Endothelial cell (in vitro differentiated cells): ENCODE results near the gene OXSM. TPM values are rescaled to one million over a fixed set of nuclear protein-coding genes. Genes with fewer than 3 reads are reported as not detected.

Experiments
- DNase-seq: peaks from one replicate; pipeline ENCODE4 v3.0.0; 2021; ENCODE audit warnings: low spot score
- H3K27ac Mint-ChIP-seq: one replicate; pipeline ENCODE4 v1.8.0; 2021; ENCODE audit warnings: mixed read lengths, inconsistent platforms; ENCODE audit not compliant: unreplicated experiment
- H3K27me3 Mint-ChIP-seq: one replicate; pipeline ENCODE4 v1.8.0; 2021; ENCODE audit warnings: mild to moderate bottlenecking, moderate library complexity, mixed read lengths, inconsistent platforms; ENCODE audit not compliant: unreplicated experiment
- H3K36me3 Mint-ChIP-seq: one replicate; pipeline ENCODE4 v1.8.0; 2021; ENCODE audit warnings: mild to moderate bottlenecking, low read depth, mixed read lengths, inconsistent platforms; ENCODE audit not compliant: unreplicated experiment
- H3K4me1 Mint-ChIP-seq: one replicate; pipeline ENCODE4 v1.8.0; 2021; ENCODE audit warnings: mild to moderate bottlenecking, mixed read lengths, inconsistent platforms; ENCODE audit not compliant: unreplicated experiment
- H3K4me3 Mint-ChIP-seq: one replicate; pipeline ENCODE4 v1.8.0; 2021; ENCODE audit warnings: mild to moderate bottlenecking, mixed read lengths, inconsistent platforms; ENCODE audit not compliant: unreplicated experiment
- H3K9me3 Mint-ChIP-seq: one replicate; pipeline ENCODE4 v1.8.0; 2021; ENCODE audit warnings: mixed read lengths, inconsistent platforms; ENCODE audit not compliant: unreplicated experiment
- total RNA-seq: library from RNA; stranded (reverse); fragmentation: NEBNext Ultra II Directional; extraction: Animal tissue kit (Norgen Biotek cat#: 25700); gene quantifications from one replicate; pipeline ENCODE4 v1.2.1, GENCODE V29; 2021; ENCODE audit not compliant: unreplicated experiment
- TF ChIP-seq, protein P1 (sequence below): fragments of 200-600 bp; sonication (generic); IDR thresholded peaks from one replicate; pipeline ENCODE4 v1.5.0; 2021; ENCODE audit warnings: antibody characterized with exemption; ENCODE audit not compliant: unreplicated experiment

The OXSM gene
- total RNA-seq, 1 donor from 2014 or later: 11.4 TPM

DNA sequence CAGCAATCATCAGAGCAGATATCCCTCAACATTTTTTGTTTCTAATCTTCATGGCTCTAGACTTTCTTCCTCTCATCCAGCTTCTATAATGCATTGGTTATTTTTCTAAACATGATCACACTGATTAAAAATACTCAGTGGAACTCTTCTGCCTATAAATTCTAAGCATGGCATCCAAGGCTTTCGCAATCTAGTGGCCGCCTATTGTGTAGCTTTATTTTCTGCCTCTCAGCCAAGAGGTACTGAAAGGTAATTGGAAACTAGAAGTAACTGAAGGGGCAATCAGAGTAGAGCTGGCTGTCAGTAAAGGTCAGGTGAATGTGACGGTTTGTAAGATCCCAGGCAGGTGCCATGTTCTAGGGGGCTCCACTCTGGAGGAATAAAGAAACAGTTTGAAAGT, 33.4 kb downstream of the OXSM start:
- Mint-ChIP-seq H3K4me1 (peaks cover 12% of the 10 kb centered on the region), H3K27me3 (no peaks in the 10 kb centered on the region), H3K36me3 (no peaks in the 10 kb centered on the region), H3K9me3 (no peaks in the 10 kb centered on the region), H3K4me3 (no peak overlapping the region), H3K27ac (no peak overlapping the region)
- TF ChIP-seq, protein P1, sequence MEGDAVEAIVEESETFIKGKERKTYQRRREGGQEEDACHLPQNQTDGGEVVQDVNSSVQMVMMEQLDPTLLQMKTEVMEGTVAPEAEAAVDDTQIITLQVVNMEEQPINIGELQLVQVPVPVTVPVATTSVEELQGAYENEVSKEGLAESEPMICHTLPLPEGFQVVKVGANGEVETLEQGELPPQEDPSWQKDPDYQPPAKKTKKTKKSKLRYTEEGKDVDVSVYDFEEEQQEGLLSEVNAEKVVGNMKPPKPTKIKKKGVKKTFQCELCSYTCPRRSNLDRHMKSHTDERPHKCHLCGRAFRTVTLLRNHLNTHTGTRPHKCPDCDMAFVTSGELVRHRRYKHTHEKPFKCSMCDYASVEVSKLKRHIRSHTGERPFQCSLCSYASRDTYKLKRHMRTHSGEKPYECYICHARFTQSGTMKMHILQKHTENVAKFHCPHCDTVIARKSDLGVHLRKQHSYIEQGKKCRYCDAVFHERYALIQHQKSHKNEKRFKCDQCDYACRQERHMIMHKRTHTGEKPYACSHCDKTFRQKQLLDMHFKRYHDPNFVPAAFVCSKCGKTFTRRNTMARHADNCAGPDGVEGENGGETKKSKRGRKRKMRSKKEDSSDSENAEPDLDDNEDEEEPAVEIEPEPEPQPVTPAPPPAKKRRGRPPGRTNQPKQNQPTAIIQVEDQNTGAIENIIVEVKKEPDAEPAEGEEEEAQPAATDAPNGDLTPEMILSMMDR: no peak
- DNase-seq: no peak

DNA sequence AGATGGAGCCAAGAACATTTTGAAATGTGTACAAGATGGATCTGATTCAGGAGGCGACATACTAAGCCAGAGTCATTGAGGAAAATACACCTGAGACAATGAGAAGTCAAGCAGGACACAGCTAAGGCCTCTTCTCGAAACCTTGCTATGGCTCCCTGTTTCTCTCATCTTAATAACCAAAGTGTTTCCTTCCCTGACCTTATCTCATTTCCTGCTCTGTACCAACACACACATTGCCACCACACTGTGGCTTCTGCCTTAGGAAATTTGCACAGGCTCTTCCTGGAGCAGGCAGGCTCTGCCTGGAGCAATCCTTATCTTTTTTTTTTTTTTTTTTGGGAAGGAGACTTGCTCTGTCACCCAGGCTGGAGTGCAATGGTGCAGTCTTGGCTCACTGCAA, 36.6 kb downstream of the OXSM start:
- Mint-ChIP-seq H3K4me1 (peaks cover 10% of the 10 kb centered on the region), H3K27me3 (no peaks in the 10 kb centered on the region), H3K36me3 (no peaks in the 10 kb centered on the region), H3K9me3 (no peaks in the 10 kb centered on the region), H3K27ac (no peak overlapping the region), H3K4me3 (no peak overlapping the region)
- peak; percentile 8 for DNase-seq
- TF ChIP-seq, protein P1: no peak

DNA sequence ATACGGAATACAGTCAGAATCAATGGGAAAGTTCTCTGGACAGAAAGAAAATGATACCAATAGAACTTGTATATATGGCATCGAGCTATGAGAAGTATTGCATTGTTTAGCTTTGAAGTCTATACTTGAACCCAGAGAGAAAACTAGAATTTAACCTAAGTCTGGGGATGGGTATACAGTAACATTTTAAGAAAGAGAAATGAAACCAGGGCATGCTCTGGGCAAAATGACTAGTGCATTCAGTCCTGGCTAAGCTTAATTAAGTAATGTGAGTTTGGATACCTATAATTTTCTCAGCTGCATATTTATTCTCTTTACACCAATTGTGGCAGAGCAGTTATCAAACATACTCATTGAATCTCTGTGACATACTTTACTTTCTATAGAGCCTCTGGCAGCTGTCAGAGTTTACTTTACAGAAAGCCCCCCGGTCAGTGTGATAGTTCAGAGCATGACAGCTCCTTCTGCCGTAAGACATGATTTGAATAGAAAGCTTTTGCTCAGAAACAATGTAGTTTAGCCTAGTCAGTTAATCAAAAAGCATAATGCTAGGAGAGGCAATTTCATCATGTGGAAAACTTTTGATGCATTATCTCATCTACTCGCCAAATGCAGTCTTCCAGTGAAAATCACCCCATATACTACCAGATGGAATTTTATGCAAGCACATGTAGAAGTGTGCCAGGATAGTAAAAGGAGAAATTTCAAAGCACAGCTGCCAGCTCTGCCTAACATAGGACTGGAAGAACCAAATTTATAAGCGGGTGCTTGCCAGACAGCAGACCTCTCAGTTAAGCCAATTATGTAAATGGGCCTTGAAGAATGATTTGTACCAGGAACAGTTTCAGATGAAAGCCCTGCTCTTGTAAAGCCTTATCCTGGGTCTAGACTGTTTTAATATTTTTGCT, 40.7 kb downstream of the OXSM start:
- H3K9me3 Mint-ChIP-seq: no peaks in the 10 kb centered on the region
- no peak overlapping the region for H3K27ac Mint-ChIP-seq
- no peak overlapping the region for H3K4me3 Mint-ChIP-seq
- H3K4me1 Mint-ChIP-seq: peaks cover 9% of the 10 kb centered on the region
- H3K27me3 Mint-ChIP-seq: no peaks in the 10 kb centered on the region
- TF ChIP-seq, protein P1: no peak
- no peak for DNase-seq
- H3K36me3 Mint-ChIP-seq: no peaks in the 10 kb centered on the region

DNA sequence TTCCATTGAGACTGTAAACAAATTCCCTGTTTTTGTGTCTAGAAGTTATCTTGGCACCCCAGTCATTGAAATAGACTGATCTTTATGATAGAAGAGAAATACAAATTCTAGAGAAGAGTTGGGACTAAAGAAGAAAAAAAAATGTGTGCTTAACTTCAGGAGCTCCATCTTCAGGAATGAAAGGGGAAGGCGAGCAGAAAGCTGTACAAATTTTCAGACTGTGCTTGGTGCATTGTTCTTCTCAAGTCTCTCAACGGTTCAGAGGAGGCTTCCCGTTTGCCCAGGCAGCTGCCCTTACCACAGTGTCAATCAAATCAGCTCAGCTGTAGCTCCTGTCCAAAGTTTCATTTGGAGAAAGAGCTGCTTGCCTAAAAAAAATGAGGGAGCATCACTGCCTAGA, 41.7 kb downstream of the OXSM start:
- no peaks in the 10 kb centered on the region for H3K36me3 Mint-ChIP-seq
- no peaks in the 10 kb centered on the region for H3K27me3 Mint-ChIP-seq
- no peak overlapping the region for H3K27ac Mint-ChIP-seq
- peaks cover 3% of the 10 kb centered on the region for H3K4me1 Mint-ChIP-seq
- H3K4me3 Mint-ChIP-seq: no peak overlapping the region
- H3K9me3 Mint-ChIP-seq: no peaks in the 10 kb centered on the region
- TF ChIP-seq, protein P1: peak; percentile 27
- peak; percentile 27 for DNase-seq

DNA sequence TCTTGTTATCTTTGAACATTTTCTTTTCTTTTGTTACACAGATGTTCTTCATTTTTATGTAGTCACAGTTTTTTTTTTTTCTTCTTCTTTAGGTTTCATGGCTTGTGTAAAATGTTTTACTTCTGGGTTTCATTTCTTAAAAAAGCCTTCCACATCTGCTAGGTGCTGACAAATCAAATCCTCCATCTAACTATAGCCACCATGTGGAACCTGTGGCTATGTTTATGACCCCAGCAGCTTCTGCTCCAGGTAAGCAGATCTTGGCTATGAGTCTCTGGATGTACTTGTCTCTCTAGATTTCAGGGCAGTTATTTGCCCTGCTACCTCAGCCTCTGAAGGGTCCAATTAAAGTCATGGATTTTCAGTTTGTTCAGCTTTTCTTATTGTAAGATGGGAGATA, 44.5 kb downstream of the OXSM start:
- H3K36me3 Mint-ChIP-seq: no peaks in the 10 kb centered on the region
- TF ChIP-seq, protein P1: no peak
- DNase-seq: no peak
- H3K9me3 Mint-ChIP-seq: no peaks in the 10 kb centered on the region
- H3K27me3 Mint-ChIP-seq: no peaks in the 10 kb centered on the region
- H3K4me1 Mint-ChIP-seq: peaks cover 3% of the 10 kb centered on the region
- no peak overlapping the region for H3K27ac Mint-ChIP-seq
- no peak overlapping the region for H3K4me3 Mint-ChIP-seq
